Fibroblast of lung (primary cell): ENCODE measurements around the gene KCMF1. TPM values are rescaled to one million over a fixed set of nuclear protein-coding genes. Genes with fewer than 3 reads are reported as not detected.

Source experiments
- DNase-seq, 2 donors: peaks; one replicate each; pipeline versions ENCODE4 v3.0.0 to v3.0.0-alpha.2; 2010; ENCODE audit warnings: low read depth in 2 of 2
- H2AFZ ChIP-seq: 2 replicates; pipeline ENCODE4 v1.5.1; 2012; ENCODE audit warnings: low read length, control low read depth, inconsistent platforms
- H3K27ac ChIP-seq: 2 replicates; pipeline ENCODE4 v1.5.1; 2011; ENCODE audit warnings: low read length, control low read depth; ENCODE audit not compliant: insufficient read depth
- H3K27me3 ChIP-seq: 2 replicates; pipeline ENCODE4 v1.5.1; 2011; ENCODE audit warnings: mild to moderate bottlenecking, low read length; ENCODE audit not compliant: control insufficient read depth, insufficient read depth
- H3K36me3 ChIP-seq: 2 replicates; pipeline ENCODE4 v1.5.1; 2011; ENCODE audit warnings: low read length; ENCODE audit not compliant: control insufficient read depth, insufficient read depth
- H3K4me1 ChIP-seq: 2 replicates; pipeline ENCODE4 v1.5.1; 2011; ENCODE audit warnings: low read length; ENCODE audit not compliant: control insufficient read depth, insufficient read depth; ENCODE audit errors: extremely low read depth
- H3K4me2 ChIP-seq: 2 replicates; pipeline ENCODE4 v1.5.1; 2011; ENCODE audit warnings: low read length, control low read depth; ENCODE audit not compliant: insufficient read depth; ENCODE audit errors: extremely low read depth
- H3K4me3 ChIP-seq, 4 experiments: fragments of 200-600 bp in 1 of 4; sonication (generic) in 1 of 4; replicated peaks in 1 of 4; 2 replicates each; pipeline ENCODE4 v1.5.1; 2011 to 2016; ENCODE audit warnings: low read length in 4 of 4, low read depth in 3 of 4, mild to moderate bottlenecking in 3 of 4, control low read depth in 2 of 4, inconsistent platforms in 1 of 4, mixed read lengths in 1 of 4; ENCODE audit not compliant: insufficient read depth in 1 of 4; ENCODE audit errors: control extremely low read depth in 1 of 4
- H3K79me2 ChIP-seq: 2 replicates; pipeline ENCODE4 v1.5.1; 2012; ENCODE audit warnings: mild to moderate bottlenecking, low read length, inconsistent platforms; ENCODE audit not compliant: control insufficient read depth, insufficient read depth
- H3K9ac ChIP-seq: 2 replicates; pipeline ENCODE4 v1.5.1; 2011; ENCODE audit warnings: mild to moderate bottlenecking, low read length, control low read depth; ENCODE audit not compliant: insufficient read depth
- H3K9me3 ChIP-seq: 2 replicates; pipeline ENCODE4 v1.5.1; 2012; ENCODE audit warnings: low read depth, low read length; ENCODE audit not compliant: control insufficient read depth, insufficient read depth
- H4K20me1 ChIP-seq: 2 replicates; pipeline ENCODE4 v1.5.1; 2011; ENCODE audit warnings: low read length; ENCODE audit not compliant: control insufficient read depth, insufficient read depth; ENCODE audit errors: extremely low read depth
- EZH2 ChIP-seq: IDR thresholded peaks from 2 replicates; pipeline ENCODE4 v1.5.1; 2012; ENCODE audit warnings: low read length, control low read depth, mild to moderate bottlenecking; ENCODE audit errors: missing control alignments
- polyA plus RNA-seq, 2 donors: library from polyadenylated mRNA; depleted of rRNA in 1 of 2; stranded (reverse) in 1 of 2; unstranded in 1 of 2; fragments of >200 nt; gene quantifications; 2 replicates each; pipeline ENCODE4 v1.2.1, GENCODE V29; 2011 to 2012; ENCODE audit warnings: missing spikeins in 1 of 2
- total RNA-seq: library from RNA; depleted of rRNA; stranded (reverse); fragments of >200 nt; gene quantifications from 2 replicates; pipeline ENCODE4 v1.2.1, GENCODE V29; 2014
- TF ChIP-seq, protein P1 (sequence below), 2 donors: IDR thresholded peaks in 1 of 2; conservative IDR thresholded peaks in 1 of 2; 1 replicate in 1 of 2; 2 replicates in 1 of 2; pipeline ENCODE4 v1.5.1; 2011 to 2012; ENCODE audit warnings: low read length in 2 of 2, control low read depth in 1 of 2, inconsistent platforms in 1 of 2, low read depth in 1 of 2, mild to moderate bottlenecking in 1 of 2

The KCMF1 gene
- total and polyA plus RNA-seq, 2 donors (not counting 1 experiment from before 2014, with no cell fraction given), result 61.8 to 120 TPM

DNA sequence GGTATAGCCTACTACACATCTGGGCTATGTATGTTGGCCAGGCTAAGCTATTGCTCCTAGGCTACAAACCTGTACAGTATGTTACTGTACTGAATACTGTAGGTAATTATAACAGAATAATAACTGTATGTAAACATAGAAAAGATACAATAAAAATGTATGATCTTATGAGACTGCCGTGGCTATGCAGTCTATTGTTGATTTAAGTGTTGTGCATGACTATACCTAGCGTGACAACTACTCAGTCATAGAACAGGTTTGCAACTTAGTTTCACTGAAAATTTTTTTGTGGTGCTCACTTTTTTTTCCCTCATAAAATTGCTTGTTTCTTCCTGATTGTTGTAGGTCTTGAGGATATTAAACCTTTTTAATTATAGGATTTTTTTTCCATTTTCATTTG is 25.9 kb downstream of the KCMF1 start:
- Histone ChIP-seq H2AFZ (no peak overlapping the region), H3K9me3 (no peaks in the 10 kb centered on the region), H3K4me1 (peaks cover 3% of the 10 kb centered on the region), H3K9ac (no peak overlapping the region), H3K27me3 (no peaks in the 10 kb centered on the region), H3K4me2 (no peak overlapping the region), H3K27ac (no peak overlapping the region), H3K79me2 (peaks cover 82% of the 10 kb centered on the region), H4K20me1 (peaks cover 4% of the 10 kb centered on the region), H3K36me3 (no peaks in the 10 kb centered on the region), H3K4me3 (no peak overlapping the region)
- TF ChIP-seq, protein P1, sequence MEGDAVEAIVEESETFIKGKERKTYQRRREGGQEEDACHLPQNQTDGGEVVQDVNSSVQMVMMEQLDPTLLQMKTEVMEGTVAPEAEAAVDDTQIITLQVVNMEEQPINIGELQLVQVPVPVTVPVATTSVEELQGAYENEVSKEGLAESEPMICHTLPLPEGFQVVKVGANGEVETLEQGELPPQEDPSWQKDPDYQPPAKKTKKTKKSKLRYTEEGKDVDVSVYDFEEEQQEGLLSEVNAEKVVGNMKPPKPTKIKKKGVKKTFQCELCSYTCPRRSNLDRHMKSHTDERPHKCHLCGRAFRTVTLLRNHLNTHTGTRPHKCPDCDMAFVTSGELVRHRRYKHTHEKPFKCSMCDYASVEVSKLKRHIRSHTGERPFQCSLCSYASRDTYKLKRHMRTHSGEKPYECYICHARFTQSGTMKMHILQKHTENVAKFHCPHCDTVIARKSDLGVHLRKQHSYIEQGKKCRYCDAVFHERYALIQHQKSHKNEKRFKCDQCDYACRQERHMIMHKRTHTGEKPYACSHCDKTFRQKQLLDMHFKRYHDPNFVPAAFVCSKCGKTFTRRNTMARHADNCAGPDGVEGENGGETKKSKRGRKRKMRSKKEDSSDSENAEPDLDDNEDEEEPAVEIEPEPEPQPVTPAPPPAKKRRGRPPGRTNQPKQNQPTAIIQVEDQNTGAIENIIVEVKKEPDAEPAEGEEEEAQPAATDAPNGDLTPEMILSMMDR (conservative IDR thresholded peaks at IDR 0.05 in 1 of 2, IDR thresholded peaks at IDR 0.05 in 1 of 2; ENCODE audit: low read depth in 1 of 2, low read length in 2 of 2), result no peak
- TF ChIP-seq EZH2, result no peak
- no peak for DNase-seq

DNA sequence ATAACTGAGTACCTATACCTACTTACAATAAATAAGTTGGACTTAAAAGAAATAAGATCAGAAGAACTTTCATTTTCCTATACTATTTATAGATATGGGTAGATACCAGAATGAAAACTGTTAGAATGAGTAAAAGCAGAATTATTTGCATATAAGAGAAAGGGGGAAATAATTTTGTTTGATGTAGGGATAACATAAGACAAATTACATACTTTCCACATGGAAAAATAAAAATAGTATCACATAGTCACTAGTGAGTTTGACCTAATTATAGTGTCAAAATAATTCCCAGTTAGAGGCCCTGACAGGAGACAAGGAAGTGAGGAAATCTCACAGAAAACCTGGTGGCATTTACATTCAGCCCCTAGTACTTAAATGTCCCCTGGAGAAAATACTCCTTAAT is 28.6 kb downstream of the KCMF1 start:
- Histone ChIP-seq H3K4me2 (no peak overlapping the region), H3K27me3 (no peaks in the 10 kb centered on the region), H3K4me3 (no peak overlapping the region), H3K9me3 (no peaks in the 10 kb centered on the region), H3K36me3 (no peaks in the 10 kb centered on the region), H3K79me2 (peaks cover 88% of the 10 kb centered on the region), H2AFZ (no peak overlapping the region), H3K27ac (no peak overlapping the region), H3K4me1 (peaks cover 6% of the 10 kb centered on the region), H4K20me1 (peaks cover 3% of the 10 kb centered on the region), H3K9ac (no peak overlapping the region)
- no peak for DNase-seq
- TF ChIP-seq, protein P1 (conservative IDR thresholded peaks at IDR 0.05 in 1 of 2, IDR thresholded peaks at IDR 0.05 in 1 of 2; ENCODE audit: low read depth in 1 of 2, low read length in 2 of 2), result no peak
- no peak for TF ChIP-seq EZH2

DNA sequence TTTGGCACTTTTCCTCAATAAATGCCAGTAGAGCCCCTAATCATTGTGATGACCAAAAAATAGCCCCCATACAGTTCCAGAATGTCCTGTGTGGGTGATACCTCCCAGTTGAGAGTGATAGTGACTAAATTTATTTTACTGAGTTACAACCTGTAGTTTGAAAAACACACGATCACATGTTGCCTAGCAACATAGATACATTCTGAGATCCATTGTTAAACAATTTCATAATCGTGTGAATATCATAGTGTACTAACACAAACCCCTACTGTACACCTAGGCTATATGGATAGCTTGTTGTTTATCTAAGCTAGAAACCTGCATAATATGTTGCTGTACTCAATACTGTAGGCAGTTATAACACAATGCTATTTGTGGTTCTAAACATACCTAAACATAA is 30.6 kb downstream of the KCMF1 start:
- Histone ChIP-seq H2AFZ (no peak overlapping the region), H3K27ac (no peak overlapping the region), H3K79me2 (peaks cover 83% of the 10 kb centered on the region), H3K36me3 (no peaks in the 10 kb centered on the region), H3K4me1 (peaks cover 3% of the 10 kb centered on the region), H3K9me3 (no peaks in the 10 kb centered on the region), H4K20me1 (no peaks in the 10 kb centered on the region), H3K9ac (no peak overlapping the region), H3K27me3 (no peaks in the 10 kb centered on the region), H3K4me3 (no peak overlapping the region), H3K4me2 (no peak overlapping the region)
- DNase-seq, result no peak
- TF ChIP-seq, protein P1 (conservative IDR thresholded peaks at IDR 0.05 in 1 of 2, IDR thresholded peaks at IDR 0.05 in 1 of 2; ENCODE audit: low read depth in 1 of 2, low read length in 2 of 2), result no peak
- no peak for TF ChIP-seq EZH2
